GM19351 (cell line): ENCODE results near the gene CA5A.

Experiments
- ATAC-seq: cut with Tn5 transposase; IDR thresholded peaks from one replicate; pipeline ENCODE4 v1.9.1; 2021; ENCODE audit warnings: mild to moderate bottlenecking, moderate library complexity; ENCODE audit not compliant: unreplicated experiment

Gene CA5A

DNA sequence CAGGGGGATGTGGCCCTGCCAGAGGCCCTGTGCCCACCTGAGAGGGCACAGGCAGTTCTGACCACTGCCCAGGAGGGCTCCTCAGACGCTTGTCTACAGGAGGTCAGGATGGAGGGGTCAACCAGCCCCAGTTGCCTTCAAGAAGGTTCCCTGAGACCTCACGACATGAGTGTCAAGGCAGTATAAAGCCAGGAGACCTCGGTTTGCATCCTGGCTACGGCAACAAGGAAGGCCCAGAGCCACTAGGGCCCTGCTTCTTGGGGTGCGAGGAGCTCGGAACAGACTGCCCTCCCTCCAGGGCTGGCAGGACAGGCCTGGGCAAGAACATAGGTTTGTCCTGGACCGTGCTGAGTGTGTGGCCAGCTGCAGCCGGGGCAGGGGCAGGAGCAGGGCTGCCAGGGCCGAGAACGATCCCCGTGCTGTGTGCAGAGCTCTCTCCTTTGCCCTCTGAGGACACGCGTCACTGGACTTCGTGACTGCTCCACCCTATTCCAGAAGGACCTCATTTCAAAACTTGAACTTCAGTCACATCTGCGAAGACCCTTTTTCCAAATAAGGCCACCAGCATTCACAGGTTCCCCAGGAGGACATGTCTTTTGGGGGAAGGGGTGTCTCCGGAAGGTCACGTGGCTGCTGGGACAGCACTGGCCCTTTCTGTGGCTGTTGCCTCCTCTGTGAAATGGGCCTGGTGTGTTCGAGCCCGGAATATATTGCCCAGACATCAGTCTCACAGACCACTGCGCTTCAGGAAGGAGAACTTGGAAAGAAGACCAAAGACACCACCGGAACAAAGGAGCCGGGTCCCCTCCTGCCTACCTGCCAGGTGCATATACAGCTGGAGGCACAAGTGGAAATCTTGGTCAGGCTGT is 94.8 kb downstream of the CA5A start:
- no peak for ATAC-seq

DNA sequence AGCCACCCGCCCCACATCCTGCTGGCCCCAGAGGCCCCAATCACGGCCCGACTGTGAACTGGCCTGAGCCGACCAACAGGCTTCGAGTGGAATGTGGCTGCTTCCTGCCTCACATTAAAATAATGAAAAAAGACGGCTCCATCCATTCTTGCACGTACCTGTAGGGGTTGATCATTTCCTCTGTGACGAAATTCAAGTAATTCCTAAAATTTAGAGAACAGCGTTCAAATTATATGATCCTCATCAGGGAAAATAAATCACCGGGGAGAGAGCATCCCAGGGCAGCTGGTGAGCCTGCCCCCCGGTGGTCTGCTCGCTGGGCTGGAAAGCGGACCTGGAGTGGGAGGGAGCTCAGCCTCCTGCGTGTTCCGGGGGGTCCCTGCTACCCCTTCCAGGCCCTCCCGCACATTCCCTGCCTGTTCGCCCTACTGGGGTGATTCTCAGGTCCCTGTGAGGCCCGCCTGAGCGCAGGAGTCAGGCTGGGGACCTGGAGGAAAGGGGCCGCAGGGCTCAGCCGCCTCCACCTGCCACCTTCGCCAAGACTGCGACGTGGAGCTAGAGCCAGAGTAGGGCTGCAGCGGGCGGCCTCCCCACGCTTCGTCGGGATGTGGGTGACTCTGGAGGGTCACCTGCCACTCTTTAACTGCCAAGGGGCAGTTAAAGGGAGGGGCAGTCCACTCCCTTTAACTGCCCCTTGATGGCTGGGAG is 95.9 kb downstream of the CA5A start:
- ATAC-seq: no peak

DNA sequence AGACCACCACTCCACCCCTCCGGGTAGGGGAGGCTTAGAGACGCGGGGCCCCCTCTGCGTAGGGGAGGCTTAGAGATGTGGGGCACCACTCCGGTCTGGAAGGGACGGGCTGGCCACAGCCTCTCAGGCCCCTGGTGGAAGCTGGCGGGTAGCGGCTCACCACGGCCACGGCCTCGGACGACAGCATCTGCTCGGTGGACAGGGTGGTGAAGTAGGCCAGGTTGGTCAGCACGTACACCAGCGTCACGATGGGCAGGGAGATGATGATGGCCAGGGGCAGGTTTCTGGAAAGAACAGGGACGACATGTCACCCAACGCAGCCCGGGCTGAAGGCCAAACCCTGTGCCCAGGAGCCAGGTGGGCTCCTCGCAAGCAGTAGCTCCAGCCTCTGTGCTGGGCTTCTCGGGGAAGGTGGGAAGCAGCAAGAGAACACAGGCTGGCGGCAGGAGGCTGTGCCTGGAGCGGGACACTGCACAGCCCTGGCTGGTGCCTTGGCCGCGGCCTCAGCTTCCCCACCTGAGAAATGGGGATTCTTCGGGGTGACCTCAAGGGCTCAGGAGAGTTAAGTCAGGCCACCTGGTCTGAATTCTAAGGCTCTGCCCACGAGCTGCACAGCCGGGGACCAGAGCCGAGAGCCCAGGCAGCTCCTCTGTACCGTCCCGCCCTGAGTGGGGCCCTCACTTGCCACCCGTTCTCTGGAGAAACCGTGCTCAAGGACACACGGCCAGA is 96.6 kb downstream of the CA5A start:
- ATAC-seq: no peak

DNA sequence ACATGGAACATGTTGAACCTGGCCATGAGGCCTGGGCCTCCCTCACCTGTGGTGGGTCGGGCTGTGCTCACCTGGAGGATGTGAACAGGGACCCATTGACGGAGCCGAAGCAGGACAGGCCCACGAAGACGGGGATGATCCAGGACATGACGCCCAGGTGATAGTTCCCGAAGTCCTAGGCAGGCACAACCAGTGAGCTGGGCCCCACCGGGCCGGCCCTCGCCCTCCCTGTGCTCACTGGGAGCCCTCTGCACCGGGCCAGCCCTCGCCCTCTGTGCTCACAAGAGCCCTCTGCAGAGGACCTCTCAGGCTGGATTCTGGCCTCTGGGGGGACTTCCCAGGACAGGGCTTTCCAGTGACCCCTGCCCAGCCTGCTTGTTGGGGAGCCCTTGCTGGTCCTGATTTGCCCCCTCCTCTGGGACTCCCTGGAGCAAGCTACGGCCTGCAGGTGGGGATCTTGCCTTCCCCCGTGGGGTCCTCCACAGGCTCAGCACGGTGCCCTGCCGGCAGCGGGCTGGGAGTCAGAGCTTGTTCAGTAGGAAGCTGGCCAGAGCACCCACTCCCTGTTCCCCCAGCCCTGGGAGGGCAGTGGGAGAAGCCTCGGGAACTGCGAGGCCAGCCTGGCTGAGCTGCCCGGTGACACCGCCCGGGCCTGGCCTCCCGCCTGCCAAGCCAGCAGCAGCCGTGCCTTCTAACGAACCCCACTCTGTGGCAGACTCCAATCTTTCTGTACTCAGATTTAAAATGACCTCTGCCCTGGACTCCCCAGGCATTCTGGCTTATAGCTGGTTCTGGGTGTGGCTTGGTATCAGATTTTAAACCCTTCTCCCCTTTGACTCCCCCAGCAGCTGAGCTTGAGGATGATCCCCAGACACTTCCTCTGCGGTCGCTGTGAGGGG is 97.4 kb downstream of the CA5A start:
- ATAC-seq: no peak
